Measurements from ENCODE around the gene MDGA2.
"Not testable (repeated sequence)": the region's sequence is repeated elsewhere in the genome, so short reads cannot be mapped to it uniquely, and the experiment has no call there.

Gene MDGA2

DNA sequence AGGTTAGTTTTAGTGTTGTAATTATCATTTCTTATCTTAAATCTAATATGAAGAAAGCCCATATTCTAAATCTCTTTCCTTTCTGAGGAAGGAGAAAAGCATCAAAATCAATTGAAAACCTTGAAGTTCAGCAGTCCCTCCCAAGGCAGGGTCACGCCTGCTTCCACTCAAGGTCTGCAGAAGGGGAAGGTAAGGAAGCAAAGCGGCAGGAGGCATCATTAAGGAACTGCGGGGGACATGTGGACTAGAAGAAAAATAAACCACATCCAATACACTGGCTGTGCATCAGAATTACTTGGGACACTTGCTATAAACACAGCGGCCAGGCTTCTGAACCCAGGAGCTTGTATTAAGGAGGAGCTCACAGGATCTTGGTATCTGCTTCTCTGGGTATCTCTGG, 759.9 kb downstream of the MDGA2 start:
- not testable (repeated sequence) for DNase-seq (ENCODE audit: low read depth)

DNA sequence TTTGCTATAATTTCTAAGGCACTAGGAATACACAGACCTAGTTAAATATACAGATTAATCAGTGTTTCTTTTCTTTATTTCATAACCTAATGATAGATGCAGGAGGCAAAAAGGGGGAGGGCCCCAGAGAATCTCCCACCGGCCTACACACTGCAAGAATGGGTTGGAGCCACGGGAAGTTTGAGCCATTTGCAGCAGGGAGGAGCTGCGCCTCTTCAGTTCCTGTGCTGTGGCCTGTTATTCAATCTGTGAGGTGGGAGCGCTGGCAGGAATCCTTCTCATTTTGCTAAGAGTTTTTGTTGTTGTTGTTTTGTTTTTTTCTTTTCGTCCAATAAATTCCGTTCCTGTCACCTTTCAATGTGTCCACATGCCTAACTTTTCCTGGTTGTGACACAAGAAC, 772.6 kb downstream of the MDGA2 start:
- no peak for DNase-seq (ENCODE audit: low read depth)

DNA sequence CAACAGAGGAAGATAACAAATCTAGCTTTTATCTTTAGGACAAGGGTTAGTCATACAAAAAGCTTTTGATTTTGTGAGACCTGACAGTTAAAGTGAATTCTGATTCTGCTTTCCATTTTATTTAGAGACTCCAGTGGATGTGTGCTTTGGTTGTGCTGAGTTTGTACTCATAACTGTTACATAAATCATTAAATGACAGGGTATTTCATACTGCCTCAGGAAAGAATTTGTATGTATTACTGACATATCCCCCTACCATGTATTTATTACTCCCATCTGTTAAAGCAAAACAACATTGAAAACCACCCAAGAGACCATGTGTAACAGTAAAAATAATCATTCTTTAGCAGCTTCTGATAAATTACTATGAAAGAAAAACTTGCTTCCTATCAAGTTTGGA, 780.9 kb downstream of the MDGA2 start:
- no peak for DNase-seq (ENCODE audit: low read depth)

DNA sequence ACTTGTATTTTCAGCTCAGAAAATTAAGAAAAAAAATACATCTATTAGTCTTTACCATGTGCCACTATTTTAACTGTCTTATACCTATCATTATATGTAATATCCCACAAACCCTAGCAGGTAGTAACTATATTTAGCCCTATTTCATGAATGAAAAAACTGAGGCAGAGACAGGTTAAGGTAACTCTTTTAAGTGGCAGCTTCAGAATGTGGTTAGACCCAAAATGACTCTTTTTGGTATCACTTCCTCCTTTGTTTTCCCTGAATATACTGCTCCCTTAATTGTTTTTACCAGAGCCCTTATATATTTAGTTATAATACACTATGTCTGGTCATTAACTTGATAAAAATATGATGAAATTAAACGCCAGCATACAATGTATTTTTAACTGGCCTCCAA, 788.3 kb downstream of the MDGA2 start:
- DNase-seq (ENCODE audit: low read depth): no peak

DNA sequence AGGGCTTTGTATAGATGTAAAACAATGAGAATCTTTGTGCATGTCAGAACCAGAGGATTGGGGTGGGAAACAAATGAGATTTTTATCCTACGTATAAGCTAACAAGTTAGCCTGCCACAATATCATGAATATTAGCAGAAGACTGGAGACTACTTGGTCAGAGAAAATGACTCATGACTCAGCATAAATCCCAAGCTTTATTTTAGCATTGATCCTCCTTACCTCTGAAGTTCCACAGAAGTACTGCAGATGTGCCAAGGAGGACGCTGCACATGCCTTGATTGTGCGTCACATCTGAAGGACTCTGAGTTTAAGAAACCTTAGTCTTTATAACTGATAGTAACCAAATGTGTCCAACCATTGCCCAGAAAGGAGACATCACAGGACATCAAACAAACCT, 789.8 kb downstream of the MDGA2 start:
- no peak for DNase-seq (ENCODE audit: low read depth)

DNA sequence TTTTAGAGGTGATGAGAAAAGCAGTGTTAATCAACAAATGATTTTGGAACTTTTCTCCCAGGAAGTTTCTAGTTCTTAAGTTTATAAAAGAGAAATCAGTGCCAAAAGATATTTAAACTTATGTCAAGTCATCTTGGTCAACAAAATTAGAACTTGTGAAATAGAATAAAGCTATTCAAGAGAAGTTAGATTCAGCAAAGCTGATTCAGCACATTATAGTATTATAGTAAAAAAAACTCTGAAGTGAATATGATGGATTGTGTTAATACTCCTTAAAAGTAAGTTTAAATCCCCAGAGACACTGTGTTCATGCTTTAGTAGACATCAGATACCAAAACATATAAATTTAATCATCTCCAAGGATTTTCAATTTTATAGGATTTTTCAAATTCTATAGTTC, 813.7 kb downstream of the MDGA2 start:
- no peak for DNase-seq (ENCODE audit: low read depth)

DNA sequence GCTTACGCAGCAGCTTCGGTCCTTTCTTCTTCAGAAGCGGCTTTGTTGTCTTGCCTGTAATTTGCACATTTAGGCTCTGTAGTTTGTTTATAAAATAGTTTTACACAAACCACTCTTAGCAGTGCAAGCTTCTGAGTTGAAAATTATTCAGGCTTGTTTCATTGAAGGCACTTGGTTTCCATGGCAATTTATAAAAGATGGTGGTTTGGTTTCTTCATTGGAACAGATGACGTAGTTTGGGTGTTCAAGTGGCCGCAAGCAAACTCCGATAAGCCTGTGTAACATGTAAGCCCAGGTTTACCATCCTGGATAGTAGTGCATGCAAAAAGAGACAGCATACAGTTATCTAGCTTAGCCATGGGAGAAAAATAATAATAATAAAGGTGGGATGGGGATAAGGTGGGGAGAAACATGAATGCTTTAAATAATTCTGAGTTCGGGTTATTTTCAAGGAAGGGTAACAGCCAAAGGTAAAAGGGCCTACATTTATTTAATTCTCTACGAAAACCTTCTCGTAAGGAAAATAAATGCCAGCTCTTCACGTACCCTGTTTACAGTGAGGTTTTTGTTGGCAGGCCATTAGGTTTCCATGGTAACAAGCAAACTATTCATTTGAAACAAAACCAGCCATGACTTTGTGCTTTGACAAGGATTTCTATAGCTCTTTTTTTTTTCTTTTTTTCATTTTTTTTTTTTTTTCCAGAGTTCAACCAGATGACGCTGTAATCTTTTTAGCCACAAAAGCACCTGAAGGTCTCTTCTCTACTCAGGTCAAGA, 834.3 kb downstream of the MDGA2 start:
- DNase-seq (ENCODE audit: low read depth): no peak

DNA sequence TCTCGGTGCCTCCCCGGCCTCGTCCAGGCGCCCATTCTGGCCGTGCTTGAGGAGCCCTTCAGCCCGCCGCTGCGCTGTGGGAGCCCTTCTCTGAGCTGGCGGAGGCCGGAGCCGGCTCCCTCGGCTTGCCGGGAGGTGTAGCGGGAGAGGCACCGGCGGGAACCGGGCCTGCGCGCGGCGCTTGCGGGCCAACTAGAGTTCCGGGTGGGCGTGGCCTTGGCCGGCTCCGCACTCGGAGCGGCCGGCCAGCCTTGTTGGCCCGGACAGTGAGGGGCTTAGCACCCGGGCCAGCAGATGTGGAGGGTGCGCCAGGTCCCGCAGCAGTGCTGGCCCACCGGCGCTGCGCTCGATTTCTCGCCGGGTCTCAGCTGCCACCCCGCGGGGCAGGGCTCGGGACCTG, 855.1 kb downstream of the MDGA2 start:
- no peak for DNase-seq (ENCODE audit: low read depth)

DNA sequence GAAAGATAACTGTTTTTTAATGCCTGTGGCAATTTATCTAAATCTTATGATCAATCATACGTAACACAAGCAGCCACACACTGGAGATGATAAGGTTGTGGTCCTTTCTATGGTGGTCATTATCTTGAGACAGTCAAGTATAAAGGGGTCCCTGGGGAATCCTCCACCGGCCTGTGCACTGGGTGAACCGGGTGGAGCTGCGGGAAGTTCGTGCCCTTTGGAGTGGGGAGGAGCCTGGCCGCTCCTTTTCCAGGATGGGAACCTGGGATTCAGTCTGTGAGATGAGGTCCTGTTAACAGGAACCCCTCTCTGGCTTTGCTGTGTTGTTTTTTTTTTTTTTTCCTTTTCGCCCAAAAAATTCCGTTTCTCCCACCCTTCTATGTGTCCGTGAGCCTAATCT, 856.3 kb downstream of the MDGA2 start:
- no peak for DNase-seq (ENCODE audit: low read depth)

DNA sequence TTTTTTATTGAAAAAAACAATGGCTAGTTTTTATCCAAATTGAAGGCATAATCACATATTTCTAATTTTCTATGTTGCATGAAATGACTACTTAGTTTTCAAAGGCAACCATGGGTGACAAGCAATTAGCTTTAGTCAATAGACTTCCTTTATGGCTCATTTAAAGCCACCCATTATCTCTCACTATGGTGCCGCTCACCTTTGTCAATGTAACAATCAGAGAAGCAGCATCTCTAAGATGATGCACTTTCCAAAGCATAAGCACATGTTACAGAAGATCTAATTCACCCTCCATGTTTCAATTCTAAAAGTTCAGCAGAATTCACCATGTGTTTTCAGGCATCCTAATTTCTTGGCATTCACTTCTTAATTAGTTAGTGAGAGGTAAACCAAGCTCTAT, 857.3 kb downstream of the MDGA2 start:
- no peak for DNase-seq (ENCODE audit: low read depth)

DNA sequence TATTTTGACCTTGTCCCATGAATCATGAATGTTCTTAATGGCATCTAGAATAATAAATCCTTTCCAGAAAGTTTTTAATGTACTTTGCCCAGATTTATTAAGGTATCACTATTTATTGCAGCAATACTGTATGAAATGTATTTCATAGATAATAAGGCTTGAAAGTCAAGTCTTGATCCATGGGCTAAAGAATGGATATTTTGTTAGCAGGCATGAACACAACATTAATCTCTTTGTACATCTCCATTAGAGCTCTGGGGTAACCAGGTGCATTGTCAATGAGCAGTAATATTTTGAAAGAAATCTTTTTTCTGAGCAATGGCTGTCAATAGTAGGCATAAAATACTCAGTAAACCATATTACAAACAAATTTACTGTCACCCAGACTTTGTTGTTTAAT, 882.3 kb downstream of the MDGA2 start:
- no peak for DNase-seq (ENCODE audit: low read depth)
